ENCODE measurements around the gene ATP1B1.

Gene ATP1B1

DNA sequence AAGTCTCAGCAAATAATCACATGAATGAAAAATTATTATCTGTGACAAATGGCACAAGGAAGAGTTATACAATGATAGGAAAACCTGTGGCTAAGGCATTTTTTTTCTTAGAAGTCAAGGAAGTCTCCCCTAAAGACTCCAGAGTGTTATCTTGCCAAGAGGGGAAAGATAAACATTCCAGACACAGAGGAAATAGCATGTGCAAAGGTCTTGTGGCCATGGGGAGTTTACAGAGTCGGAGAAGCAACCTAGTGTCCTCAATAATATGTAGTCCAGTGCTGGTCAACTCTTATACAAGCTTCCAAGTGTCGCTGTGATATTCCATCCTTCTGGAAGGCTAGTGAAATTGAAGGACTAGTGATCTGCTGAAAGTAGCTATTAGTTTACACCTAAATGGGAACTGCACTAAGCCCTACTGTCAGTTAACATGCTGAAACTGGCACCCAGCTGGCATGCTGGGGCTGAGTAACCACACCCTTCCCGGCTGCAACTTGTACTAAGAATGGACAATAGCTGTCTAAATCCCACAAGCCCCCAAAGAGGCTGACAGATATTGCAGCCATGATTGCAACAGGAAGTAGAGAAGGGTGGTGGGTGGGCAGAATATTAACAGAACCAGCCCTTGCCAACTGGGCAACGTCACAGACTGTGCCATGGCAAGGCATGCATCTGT lies 11.5 kb upstream of the ATP1B1 start:
- DNase-seq (ENCODE audit: low read depth) = no peak

DNA sequence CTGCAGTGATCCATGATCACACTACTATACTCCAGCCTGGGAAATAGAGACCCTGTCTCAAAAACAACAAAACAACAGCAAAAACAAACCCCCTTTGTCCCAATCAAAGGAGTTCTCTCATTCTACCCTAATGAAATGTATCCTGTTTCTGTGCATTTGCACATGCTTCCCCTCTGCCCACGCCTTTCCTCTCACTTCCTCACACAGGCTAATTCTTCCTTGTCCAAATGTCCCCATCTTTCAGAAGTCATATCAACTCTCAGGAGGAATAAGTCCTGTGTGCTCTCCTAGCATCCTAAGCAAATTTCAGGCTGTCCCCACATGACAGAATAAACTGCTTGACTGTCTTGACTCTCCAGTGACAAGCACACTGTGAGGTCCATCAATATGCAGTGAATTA lies 8.1 kb upstream of the ATP1B1 start:
- DNase-seq (ENCODE audit: low read depth) = no peak

DNA sequence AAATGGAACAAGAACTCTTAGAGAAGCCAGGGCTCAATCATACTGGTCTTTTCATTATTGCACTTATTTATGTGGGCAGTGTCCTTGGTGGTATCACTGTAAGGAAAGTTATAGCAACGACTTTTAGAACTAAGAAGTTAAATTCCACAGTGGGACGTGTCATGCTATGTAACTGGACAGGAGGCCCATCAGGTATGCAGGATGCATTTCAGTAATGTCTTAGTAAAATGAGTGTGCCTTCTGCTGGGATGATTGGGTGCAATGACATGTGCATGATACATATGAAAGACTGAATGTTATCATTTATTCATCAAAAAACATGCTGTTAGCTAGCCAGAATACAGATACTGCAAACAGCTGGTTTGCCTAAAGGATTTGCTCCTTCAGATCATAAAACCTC lies 6.9 kb upstream of the ATP1B1 start:
- no peak for DNase-seq (ENCODE audit: low read depth)

DNA sequence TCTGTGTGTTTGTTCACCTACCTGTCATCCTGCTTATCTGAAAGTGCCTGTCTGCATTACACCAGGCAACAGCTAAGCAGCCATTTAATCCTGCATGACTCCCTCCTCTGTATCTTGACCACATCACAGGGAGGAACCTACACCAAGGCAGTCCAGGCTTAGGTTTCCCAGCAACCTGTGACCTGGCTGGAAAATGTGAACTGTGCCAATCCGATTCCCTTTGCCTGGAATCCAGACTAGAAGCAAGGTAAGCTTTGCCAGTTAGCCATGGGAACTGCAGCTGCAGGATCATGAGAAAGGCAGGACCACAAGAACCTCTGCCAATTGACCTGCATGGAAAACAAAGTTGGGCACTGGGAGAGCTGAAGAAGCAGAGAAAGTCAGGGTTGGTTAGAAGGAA lies 6.3 kb upstream of the ATP1B1 start:
- DNase-seq (ENCODE audit: low read depth) = no peak

DNA sequence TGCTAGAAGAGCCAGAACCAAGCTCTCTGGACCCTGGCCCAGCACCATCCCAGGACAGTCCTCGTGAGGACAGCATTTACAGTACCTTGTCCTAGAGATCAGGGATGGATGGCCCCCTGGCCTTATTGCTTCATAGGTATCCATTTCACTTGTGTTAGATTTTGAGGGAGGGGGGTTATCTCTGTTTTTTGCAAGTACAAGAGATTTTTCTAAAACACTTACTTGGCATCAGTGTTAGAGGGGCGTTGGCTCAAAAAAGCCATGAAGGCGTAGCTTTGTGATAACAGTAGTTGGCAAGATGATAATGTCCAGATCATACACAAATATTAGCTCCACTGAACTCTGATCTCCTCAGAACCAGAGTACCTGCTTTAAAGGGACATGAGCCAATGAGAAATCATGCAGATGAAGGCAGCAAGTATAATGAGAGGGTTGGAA lies 5.8 kb upstream of the ATP1B1 start:
- DNase-seq (ENCODE audit: low read depth) = no peak

- DNase-seq (ENCODE audit: low read depth) = peak; percentile 57
Observed at GRCh38 chr1:169102567-169102966, 3.9 kb upstream of the ATP1B1 start.

GRCh38 chr1:169103002-169103401 lies 3.5 kb upstream of the ATP1B1 start:
- DNase-seq (ENCODE audit: low read depth) = no peak

GRCh38 chr1:169103480-169103893 lies 3.0 kb upstream of the ATP1B1 start:
- no peak for DNase-seq (ENCODE audit: low read depth)

DNA sequence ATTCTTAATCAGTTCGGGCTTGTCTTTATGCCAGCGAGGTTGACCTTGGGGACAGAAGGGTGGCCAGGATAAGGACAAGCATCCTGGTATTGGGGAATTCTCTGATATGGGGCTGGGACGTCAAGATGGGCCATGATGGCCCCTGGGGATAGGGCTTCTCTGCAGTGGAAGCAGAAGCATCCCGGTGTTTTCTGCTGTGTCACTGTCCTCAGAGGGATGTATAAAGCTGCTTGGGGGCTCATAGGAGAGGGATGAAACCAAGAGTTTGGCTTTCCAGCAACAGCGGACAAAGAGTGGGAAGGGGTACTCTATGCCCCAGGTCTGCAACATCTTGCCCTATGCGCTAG lies 1.4 kb upstream of the ATP1B1 start:
- DNase-seq (ENCODE audit: low read depth) = no peak

DNA sequence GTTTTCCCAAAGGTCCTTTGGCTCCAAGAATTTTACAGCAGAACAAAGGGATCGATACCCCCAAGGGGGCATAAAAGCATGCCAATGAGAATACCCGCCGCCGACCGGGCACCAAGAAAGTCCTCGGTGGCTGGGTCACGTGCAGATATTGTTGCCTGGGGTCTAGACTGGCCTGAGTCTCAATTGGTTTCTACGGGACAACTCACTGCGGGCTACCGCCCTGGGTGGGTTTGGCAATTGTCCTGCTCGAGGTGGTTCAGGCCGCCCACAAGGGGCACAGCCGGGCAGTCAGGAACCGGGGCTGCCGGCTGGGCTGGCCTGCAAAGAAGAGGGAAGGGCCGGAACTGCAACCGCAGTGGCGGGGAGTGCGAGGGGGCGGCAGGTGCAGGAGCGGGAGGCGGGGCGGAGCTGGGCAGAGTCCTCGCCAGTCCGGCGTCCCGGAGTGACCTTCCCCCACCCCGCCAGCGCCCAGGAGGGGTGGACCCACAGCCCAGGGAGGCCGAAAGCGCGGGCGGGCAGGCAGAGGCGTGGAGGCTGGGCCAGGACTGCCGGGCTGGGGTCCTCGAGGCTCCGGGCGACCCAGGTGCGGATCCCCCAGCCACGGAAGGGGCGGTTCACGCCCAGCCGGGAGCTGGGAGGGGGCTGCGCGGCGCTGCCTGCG lies 926 bp upstream of the ATP1B1 start:
- DNase-seq (ENCODE audit: low read depth) = no peak

- no peak for DNase-seq (ENCODE audit: low read depth)
Observed at GRCh38 chr1:169106921-169107602, 572 bp downstream of the ATP1B1 start.

- DNase-seq (ENCODE audit: low read depth) = no peak
Observed at GRCh38 chr1:169107603-169108208, 1.2 kb downstream of the ATP1B1 start.

GRCh38 chr1:169108223-169108622 lies 1.7 kb downstream of the ATP1B1 start:
- no peak for DNase-seq (ENCODE audit: low read depth)

DNA sequence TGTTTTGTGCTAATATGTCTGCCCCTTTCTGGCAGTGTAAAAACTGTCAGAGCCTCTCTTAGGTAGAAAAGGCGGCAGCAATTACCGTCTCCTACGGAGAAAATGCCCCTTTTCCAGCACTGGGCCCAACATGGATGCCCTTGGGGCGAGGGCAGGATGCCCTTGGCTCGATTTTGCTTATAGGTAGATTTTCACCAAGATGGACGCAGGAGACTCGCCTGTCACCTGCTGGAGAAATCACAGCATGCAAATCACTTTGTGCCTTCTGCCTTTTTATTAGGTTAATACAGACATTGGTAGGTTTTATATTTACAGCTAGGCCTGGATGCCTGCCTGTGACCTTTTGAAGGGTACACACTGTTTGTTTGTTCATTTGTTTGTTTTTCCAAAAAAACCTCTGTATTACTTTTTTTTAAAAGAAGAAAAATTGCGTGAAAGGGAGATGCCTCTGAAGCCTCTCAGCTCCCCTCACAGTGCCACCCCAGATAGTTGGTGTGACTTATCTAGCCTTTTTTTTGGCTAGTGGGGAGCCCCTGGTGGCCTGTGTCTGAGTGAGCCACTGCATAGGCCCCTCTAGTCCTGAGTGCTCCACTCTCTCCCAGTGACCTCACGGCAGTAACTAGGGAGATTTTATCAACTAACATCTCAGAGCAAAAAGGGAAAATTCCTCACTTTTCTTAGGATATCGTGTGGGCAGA lies 2.5 kb downstream of the ATP1B1 start:
- DNase-seq (ENCODE audit: low read depth) = no peak

GRCh38 chr1:169109561-169110134 lies 3.2 kb downstream of the ATP1B1 start:
- DNase-seq (ENCODE audit: low read depth) = peak; percentile 34

DNA sequence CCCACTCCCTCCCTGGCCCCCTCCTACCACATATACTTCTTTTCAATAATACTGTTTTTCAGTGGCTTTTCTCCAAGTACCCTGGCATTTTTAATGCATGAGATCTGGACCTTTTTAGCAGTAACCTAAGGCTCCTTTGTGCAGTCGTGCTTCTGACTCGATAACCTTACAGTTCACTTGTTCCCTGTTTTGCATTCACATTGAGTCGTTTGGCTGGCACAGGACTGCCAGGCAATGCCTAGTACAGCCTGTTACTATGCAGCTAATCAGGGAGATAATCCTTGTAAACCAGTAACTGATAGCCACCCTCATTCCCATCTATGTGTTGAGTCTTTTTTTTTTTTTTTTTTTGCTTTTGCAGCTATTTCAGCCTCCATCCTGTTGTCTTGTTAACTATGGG lies 3.7 kb downstream of the ATP1B1 start:
- DNase-seq (ENCODE audit: low read depth) = no peak

DNA sequence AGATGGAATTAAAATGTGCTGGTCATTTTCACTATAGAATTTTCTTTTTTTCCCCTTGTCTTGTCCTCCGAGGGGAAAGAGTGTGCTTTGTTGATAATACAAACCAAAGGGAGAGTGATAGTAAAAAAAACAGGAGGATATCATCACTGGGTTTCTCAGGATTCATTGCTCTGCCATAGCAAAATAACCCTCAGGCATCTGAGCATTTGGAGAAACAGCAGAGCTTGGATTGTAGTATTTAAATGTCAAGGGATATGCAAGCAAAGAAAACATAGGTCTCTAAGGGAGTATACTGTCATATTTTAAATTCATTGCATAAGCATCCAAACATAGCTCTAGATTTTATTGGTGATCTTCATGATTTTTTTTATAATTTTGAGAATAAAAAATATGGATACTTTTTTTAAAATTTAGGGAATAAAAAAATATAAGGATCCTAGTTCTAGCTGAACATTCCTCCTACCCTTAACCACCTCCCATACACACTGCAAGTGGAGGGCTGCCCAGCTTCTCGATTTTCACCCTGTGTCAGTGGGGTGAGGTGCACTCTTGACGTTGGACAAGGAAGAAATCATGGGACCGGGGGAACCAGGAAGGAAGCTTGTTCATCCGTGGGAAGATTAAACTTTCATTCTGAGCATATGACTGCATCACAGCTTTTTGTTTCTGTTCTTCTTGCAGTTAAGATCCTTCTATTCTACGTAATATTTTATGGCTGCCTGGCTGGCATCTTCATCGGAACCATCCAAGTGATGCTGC lies 4.4 kb downstream of the ATP1B1 start:
- peak; percentile 26 for DNase-seq (ENCODE audit: low read depth)

DNA sequence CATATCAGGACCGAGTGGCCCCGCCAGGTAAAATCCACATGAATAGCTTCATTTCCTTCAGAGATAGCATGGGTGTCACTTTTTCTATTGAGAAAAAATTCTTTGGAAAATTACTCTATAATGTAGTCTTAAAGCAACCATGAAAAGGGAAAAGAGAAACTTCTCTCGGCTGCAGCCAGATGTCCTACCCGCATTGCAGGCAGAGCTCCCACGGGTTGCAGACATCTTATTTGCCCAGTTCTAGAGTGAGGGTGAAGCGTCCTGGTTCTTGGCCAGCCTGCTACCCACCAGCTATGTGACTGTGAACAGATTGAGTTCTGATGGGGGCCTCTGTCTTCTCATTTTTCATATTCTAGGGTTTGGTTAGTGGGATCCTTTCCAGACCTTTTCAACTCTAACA lies 5.0 kb downstream of the ATP1B1 start:
- no peak for DNase-seq (ENCODE audit: low read depth)

DNA sequence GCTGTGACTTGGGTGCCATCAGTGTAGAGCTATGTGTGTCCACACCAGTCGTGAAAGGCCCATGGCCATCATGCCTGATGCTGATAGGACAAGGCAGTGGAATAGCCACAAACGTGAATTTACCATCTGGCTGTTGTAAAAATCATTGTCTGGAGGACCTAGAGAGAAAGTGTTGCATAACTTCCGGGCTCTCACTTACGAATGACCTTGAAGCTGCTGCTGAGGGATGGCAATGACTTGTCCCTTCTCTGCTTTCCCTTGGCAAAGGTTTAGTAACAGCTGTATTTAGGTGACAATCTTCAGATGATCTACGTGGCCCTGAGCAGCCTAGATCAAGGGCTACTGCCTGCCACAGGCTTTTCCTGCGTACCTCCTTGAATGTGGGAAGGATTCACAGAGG lies 5.8 kb downstream of the ATP1B1 start:
- no peak for DNase-seq (ENCODE audit: low read depth)

- peak; percentile 60 for DNase-seq (ENCODE audit: low read depth)
Observed at GRCh38 chr1:169113613-169114119, 7.2 kb downstream of the ATP1B1 start.

All from fibroblast of gingiva (primary cell).